Gastroesophageal sphincter (tissue), 3 donors: ENCODE measurements around the gene ASPG.
"Not testable (repeated sequence)": the region's sequence is repeated elsewhere in the genome, so short reads cannot be mapped to it uniquely, and the experiment has no call there.

Experiments used
- POLR2A ChIP-seq, 2 donors: fragments of 450-650 bp; IDR thresholded peaks; one replicate each; pipeline ENCODE4 v1.6.1; 2017; ENCODE audit warnings: antibody characterized with exemption in 2 of 2, mild to moderate bottlenecking in 2 of 2, moderate library complexity in 1 of 2
- POLR2AphosphoS5 ChIP-seq: sonication (generic); formaldehyde crosslinking; IDR thresholded peaks from one replicate; pipeline ENCODE4 v1.6.1; 2017; ENCODE audit warnings: antibody characterized with exemption
- TF ChIP-seq, protein P1 (sequence below), 4 experiments: fragments of 200-600 bp in 2 of 4; fragments of 450-650 bp in 2 of 4; sonication (generic) in 1 of 4; IDR thresholded peaks; one replicate each; pipeline ENCODE4 v1.5.1; 2017 to 2019; ENCODE audit warnings: antibody characterized with exemption in 4 of 4, mild to moderate bottlenecking in 2 of 4, moderate library complexity in 2 of 4

DNA sequence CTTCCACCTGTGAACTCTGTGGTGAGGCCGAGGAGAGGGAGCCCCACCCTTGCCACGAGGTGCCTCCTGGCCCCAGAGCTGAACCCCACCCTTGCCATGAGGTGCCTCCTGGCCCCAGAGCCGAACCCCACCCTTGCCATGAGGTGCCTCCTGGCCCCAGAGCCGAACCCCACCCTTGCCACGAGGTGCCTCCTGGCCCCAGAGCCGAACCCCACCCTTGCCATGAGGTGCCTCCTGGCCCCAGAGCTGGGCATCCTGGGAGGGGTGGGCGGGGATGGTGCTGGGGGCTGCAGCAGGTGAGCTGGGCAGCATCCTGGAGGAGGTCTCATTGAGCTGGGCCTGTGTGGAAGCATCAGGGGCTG lies 67.9 kb downstream of the ASPG start:
- TF ChIP-seq, protein P1, sequence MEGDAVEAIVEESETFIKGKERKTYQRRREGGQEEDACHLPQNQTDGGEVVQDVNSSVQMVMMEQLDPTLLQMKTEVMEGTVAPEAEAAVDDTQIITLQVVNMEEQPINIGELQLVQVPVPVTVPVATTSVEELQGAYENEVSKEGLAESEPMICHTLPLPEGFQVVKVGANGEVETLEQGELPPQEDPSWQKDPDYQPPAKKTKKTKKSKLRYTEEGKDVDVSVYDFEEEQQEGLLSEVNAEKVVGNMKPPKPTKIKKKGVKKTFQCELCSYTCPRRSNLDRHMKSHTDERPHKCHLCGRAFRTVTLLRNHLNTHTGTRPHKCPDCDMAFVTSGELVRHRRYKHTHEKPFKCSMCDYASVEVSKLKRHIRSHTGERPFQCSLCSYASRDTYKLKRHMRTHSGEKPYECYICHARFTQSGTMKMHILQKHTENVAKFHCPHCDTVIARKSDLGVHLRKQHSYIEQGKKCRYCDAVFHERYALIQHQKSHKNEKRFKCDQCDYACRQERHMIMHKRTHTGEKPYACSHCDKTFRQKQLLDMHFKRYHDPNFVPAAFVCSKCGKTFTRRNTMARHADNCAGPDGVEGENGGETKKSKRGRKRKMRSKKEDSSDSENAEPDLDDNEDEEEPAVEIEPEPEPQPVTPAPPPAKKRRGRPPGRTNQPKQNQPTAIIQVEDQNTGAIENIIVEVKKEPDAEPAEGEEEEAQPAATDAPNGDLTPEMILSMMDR (IDR thresholded peaks at IDR 0.05) = not testable (repeated sequence)
- TF ChIP-seq POLR2A (IDR thresholded peaks at IDR 0.05); POLR2AphosphoS5: not testable (repeated sequence)
